Skeletal muscle satellite cell (primary cell): Measurements from ENCODE around the gene ZFP92.

Source experiments
- H3K27me3 ChIP-seq: 2 replicates; pipeline ENCODE4 v1.7.0; 2013; ENCODE audit warnings: low read length; ENCODE audit not compliant: control insufficient read depth, insufficient read depth
- H3K36me3 ChIP-seq: 2 replicates; pipeline ENCODE4 v1.7.0; 2013; ENCODE audit warnings: mild to moderate bottlenecking, control low read depth, low read length; ENCODE audit not compliant: insufficient read depth
- H3K4me1 ChIP-seq: 2 replicates; pipeline ENCODE4 v1.7.0; 2013; ENCODE audit warnings: low read length; ENCODE audit not compliant: control insufficient read depth, insufficient read depth
- H3K4me2 ChIP-seq: 2 replicates; pipeline ENCODE4 v1.7.0; 2013; ENCODE audit warnings: mild to moderate bottlenecking, low read length
- H3K4me3 ChIP-seq: 2 replicates; pipeline ENCODE4 v1.7.0; 2013; ENCODE audit warnings: low read length
- H3K9ac ChIP-seq: 2 replicates; pipeline ENCODE4 v1.7.0; 2013; ENCODE audit warnings: mild to moderate bottlenecking, low read depth, low read length, moderate library complexity
- H3K9me3 ChIP-seq: replicated peaks from 2 replicates; pipeline ENCODE4 v1.7.0; 2013; ENCODE audit warnings: mild to moderate bottlenecking, control low read depth, low read length

ZFP92 gene

GRCh38 chrX:153411988-153412574 lies 809 bp downstream of the ZFP92 start:
- Histone ChIP-seq H3K4me3 (peak overlapping the region; percentile 57), H3K27me3 (peaks cover 16% of the 10 kb centered on the region), H3K4me1 (no peaks in the 10 kb centered on the region), H3K9me3 (no peaks in the 10 kb centered on the region), H3K4me2 (peak overlapping the region; percentile 71), H3K36me3 (no peaks in the 10 kb centered on the region), H3K9ac (peak overlapping the region; percentile 30)

DNA sequence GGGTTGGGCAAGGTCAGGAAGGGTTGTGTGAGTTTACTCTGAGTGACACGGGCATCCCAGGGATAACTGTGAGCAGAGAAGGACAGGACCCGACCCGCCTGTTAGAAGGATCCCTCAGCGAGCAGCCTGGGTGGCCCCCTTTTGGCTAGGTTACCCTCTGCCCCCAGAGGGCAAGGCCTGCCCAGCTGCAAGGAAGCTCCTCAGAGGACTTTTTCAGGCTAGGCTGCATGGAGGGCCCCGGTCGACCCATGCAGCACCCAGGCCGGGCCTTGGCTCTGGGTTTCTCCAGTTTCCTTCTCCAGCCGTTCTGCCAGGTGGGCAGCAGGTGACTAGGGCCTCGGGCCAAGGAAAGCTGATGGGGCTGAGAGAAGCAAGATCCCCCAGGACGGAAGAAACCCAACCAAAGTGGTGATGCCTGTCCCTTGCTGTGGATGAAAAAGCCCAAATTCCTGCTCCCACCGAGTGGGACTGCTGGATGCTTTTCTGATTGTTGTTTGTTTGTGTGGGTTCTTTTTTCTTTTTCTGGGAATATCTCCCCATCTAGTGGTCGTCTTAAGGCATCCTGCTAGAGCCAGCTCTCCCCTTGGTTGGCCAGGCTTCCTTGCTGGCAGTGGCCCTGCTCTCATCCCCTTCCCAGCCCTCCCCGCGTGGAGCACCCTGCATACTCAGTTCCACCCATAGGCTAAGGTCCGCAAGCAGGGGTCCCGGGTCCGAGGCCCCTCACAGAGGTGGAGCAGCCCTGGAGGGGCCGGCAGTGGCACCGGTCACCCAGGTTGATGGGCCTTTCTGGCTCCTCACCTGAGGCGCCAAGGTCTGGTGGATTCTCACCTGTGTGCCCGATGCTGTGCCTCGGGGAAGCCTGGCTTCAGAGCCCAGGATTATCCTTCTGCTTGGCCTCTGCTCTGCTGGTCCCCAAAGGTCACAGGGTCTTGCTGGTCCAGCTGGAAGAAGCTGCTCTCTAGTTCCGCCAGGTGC lies 1.8 kb downstream of the ZFP92 start:
- Histone ChIP-seq H3K27me3 (peaks cover 15% of the 10 kb centered on the region), H3K9me3 (no peaks in the 10 kb centered on the region), H3K4me3 (no peak overlapping the region), H3K36me3 (no peaks in the 10 kb centered on the region), H3K4me2 (no peak overlapping the region), H3K9ac (no peak overlapping the region), H3K4me1 (no peaks in the 10 kb centered on the region)

DNA sequence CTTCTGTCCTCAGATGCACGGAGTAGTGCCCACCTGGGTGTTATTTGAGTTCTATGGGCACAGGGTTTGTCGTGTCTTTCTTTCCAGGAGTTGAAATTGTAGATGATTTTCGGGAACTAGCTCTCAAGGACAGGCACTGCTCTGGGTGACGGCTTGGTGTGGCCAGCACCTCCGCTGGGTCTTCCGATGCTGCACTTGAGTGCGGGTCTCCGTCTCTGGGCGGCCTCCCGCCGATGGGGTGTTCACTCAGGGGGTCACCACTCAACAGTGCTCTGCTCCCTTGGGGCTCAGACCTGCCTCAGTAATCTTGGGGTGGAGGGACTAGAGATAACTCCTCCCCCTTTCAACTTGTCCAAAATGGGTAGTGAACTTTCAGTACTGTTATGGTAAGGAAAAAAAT lies 2.5 kb downstream of the ZFP92 start:
- Histone ChIP-seq H3K4me2 (no peak overlapping the region), H3K4me3 (no peak overlapping the region), H3K4me1 (no peaks in the 10 kb centered on the region), H3K9me3 (no peaks in the 10 kb centered on the region), H3K27me3 (peaks cover 12% of the 10 kb centered on the region), H3K9ac (no peak overlapping the region), H3K36me3 (no peaks in the 10 kb centered on the region)

GRCh38 chrX:153414856-153415510 lies 3.7 kb downstream of the ZFP92 start:
- no peaks in the 10 kb centered on the region for H3K36me3 ChIP-seq
- H3K4me1 ChIP-seq: no peaks in the 10 kb centered on the region
- H3K4me3 ChIP-seq: no peak overlapping the region
- peaks cover 12% of the 10 kb centered on the region for H3K27me3 ChIP-seq
- no peaks in the 10 kb centered on the region for H3K9me3 ChIP-seq
- no peak overlapping the region for H3K9ac ChIP-seq
- H3K4me2 ChIP-seq: no peak overlapping the region

DNA sequence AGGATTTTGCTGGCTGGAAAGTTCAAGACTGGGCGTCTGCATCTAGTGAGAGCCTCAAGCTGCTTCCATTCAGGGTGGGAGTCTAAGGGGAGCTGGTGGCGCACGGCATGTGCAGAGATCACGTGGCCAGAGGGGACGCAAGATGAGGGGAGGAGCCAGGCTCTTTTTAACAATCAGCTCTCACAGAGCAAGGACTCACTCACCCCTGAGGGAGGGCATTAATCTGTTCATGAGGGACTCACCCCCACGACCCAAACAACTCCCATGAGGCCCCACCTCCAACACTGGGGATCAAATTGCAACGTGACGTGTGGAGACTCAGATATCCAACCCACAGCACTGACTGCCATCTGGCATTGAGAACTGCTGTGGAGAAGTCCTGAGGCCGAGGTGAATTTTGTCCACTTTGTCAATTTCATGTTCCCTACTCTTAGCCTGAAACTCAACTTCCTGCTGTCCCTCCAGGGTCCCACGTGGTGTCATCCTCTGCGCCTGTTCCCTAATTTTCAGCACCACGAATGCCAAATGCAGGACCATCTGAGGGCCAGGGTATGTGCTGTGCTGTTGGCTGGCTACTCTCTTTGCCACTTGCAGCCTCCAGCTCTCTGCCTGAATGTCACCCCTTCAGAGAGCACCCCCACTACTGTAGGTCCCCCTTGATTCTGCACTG lies 5.6 kb downstream of the ZFP92 start:
- Histone ChIP-seq H3K4me1 (no peaks in the 10 kb centered on the region), H3K36me3 (no peaks in the 10 kb centered on the region), H3K9me3 (no peaks in the 10 kb centered on the region), H3K4me2 (no peak overlapping the region), H3K4me3 (no peak overlapping the region), H3K9ac (no peak overlapping the region), H3K27me3 (peaks cover 9% of the 10 kb centered on the region)

GRCh38 chrX:153417637-153418036 lies 6.4 kb downstream of the ZFP92 start:
- H3K4me2 ChIP-seq: no peak overlapping the region
- H3K9ac ChIP-seq: no peak overlapping the region
- H3K36me3 ChIP-seq: no peaks in the 10 kb centered on the region
- peaks cover 2% of the 10 kb centered on the region for H3K27me3 ChIP-seq
- no peaks in the 10 kb centered on the region for H3K9me3 ChIP-seq
- no peak overlapping the region for H3K4me3 ChIP-seq
- H3K4me1 ChIP-seq: no peaks in the 10 kb centered on the region

GRCh38 chrX:153420851-153421599 lies 9.8 kb downstream of the ZFP92 start:
- no peak overlapping the region for H3K4me3 ChIP-seq
- H3K4me2 ChIP-seq: no peak overlapping the region
- H3K9ac ChIP-seq: no peak overlapping the region
- no peaks in the 10 kb centered on the region for H3K9me3 ChIP-seq
- no peaks in the 10 kb centered on the region for H3K27me3 ChIP-seq
- no peaks in the 10 kb centered on the region for H3K4me1 ChIP-seq
- H3K36me3 ChIP-seq: no peaks in the 10 kb centered on the region

DNA sequence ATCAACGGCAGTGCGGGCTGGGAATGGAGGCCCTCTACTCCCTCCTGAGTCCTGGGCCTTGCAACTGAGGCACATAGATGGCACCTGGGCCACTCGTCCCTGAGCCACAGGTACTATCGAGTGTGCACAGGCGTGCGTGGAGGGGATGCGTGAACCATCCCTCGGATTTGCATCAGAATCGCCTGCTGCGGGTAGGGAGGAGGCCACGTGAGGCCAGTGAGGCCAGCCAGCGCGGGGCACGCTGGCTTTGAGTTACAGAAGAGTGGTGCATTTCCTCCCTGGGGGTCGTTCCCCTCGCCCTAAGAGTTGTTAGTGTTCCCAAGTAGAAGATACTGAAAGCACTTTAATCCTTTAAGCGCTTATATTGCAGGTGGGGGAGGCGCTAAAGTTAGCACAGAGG lies 10.6 kb downstream of the ZFP92 start:
- no peak overlapping the region for H3K4me2 ChIP-seq
- H3K36me3 ChIP-seq: no peaks in the 10 kb centered on the region
- H3K27me3 ChIP-seq: no peaks in the 10 kb centered on the region
- H3K4me1 ChIP-seq: no peaks in the 10 kb centered on the region
- H3K9me3 ChIP-seq: no peaks in the 10 kb centered on the region
- no peak overlapping the region for H3K4me3 ChIP-seq
- no peak overlapping the region for H3K9ac ChIP-seq

GRCh38 chrX:153423652-153424051 lies 12.4 kb downstream of the ZFP92 start:
- Histone ChIP-seq H3K9ac (no peak overlapping the region), H3K9me3 (no peaks in the 10 kb centered on the region), H3K36me3 (no peaks in the 10 kb centered on the region), H3K27me3 (no peaks in the 10 kb centered on the region), H3K4me1 (no peaks in the 10 kb centered on the region), H3K4me2 (no peak overlapping the region), H3K4me3 (no peak overlapping the region)

- no peaks in the 10 kb centered on the region for H3K36me3 ChIP-seq
- no peaks in the 10 kb centered on the region for H3K4me1 ChIP-seq
- no peaks in the 10 kb centered on the region for H3K9me3 ChIP-seq
- no peak overlapping the region for H3K4me3 ChIP-seq
- no peaks in the 10 kb centered on the region for H3K27me3 ChIP-seq
- no peak overlapping the region for H3K4me2 ChIP-seq
- H3K9ac ChIP-seq: no peak overlapping the region
These were observed 14.9 kb downstream of the ZFP92 start for GRCh38 chrX:153426204-153426603.

GRCh38 chrX:153430796-153431195 lies 19.5 kb downstream of the ZFP92 start:
- H3K27me3 ChIP-seq: peaks cover 2% of the 10 kb centered on the region

More at GRCh38 chrX:153430796-153431195, 19.5 kb downstream of the ZFP92 start:
- Histone ChIP-seq H3K4me3 (no peak overlapping the region), H3K4me1 (no peaks in the 10 kb centered on the region), H3K9me3 (no peaks in the 10 kb centered on the region), H3K36me3 (no peaks in the 10 kb centered on the region), H3K9ac (no peak overlapping the region), H3K4me2 (no peak overlapping the region)
